Stimulated activated CD8-positive, alpha-beta memory T cell treated with anti-CD3 and anti-CD28 coated beads, Interleukin-4, amount 100 ng/mL, for 1 hour (primary cell): ENCODE data around the gene KIAA2012.

Experiments used
- DNase-seq, 2 donors: peaks; one replicate each; pipeline ENCODE4 v3.0.0-alpha.2; 2020; ENCODE audit warnings: low read depth in 2 of 2, low spot score in 1 of 2

Gene KIAA2012

DNA sequence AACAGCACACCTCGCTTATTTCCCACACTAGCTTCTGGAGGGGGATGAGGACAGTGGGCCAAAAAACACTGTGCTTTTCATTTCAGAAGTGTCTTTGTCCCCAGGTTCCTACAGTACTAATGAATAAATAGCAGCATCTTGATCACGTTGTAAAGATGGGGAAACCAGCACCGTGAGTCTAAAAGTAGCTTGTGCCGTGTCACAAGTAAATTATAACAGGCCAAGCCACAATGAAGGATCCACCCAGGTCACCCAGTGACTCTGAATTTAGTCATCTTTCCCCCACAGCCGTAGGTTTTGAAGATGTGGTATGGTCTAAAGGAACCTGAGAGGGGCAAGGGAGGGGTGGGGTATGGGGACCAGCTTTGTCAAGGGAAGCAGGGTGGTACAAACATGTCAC lies 30.6 kb upstream of the KIAA2012 start:
- DNase-seq: no peak

GRCh38 chr2:202043475-202043874 lies 29.6 kb upstream of the KIAA2012 start:
- DNase-seq: no peak

- DNase-seq: no peak
Observed at GRCh38 chr2:202044777-202045176, 28.3 kb upstream of the KIAA2012 start.

GRCh38 chr2:202046572-202046971 lies 26.5 kb upstream of the KIAA2012 start:
- no peak for DNase-seq

DNA sequence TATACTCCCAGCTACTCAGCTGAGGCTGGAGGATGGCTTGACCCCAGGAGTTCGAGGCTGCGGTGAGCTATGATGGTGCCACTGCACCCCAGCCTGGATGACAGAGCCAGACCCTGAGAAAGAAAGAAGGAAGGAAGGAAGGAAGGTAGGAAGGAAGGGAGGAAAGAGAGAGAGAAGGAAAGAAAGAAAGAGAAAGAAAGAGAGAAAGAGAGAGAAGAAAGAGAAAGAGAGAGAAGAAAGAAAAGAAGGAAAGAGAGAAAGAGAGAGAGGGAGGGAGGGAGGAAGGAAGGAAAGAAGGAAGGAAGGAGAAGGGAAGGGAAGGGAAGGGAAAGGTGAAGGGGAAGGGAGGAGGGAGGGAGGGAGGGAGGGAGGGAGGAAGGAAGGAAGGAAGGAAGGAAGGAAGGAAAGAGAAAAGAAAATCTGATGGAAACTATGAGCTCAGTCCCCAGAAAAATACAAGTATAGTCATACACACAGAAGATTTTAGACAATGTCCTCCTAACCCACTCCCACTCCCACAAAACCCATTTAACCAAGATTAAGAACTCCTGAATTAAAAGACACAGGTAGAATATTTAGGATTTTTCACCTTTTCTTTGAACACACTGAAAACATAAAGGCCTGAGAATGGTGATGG lies 23.8 kb upstream of the KIAA2012 start:
- no peak for DNase-seq

GRCh38 chr2:202049840-202050239 lies 23.2 kb upstream of the KIAA2012 start:
- no peak for DNase-seq

GRCh38 chr2:202050652-202051051 lies 22.4 kb upstream of the KIAA2012 start:
- no peak for DNase-seq

DNA sequence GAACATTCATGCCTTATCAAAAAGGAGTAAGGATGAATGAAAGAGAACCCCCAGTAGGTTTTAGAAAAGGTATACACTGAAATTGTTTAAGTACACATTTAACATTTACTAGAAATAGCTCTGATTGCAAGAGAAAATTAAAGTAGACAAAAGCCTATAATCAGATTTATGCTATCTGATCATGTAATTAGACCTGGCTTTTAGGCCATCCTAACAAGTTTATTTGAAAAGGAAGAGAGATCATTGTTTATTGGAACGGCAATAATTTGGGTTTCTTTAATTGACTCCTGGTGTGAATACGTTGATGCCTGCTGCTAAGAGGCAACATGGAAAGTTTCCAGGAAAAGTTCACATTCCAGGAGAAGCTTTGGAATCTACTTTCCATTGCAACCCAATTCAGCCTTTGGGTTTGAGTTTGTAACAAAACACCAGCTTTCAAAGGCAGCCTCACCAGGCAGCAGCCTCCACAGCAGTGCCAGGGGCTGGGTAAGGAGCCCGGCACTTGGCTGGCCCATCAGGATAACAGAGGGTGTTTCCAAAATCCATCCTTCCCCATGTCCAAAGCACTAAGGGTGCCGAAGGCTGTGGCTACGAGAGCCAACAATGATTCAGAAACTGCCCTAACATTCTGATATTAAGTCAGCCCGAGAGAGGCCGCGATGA lies 21.4 kb upstream of the KIAA2012 start:
- DNase-seq: no peak

DNA sequence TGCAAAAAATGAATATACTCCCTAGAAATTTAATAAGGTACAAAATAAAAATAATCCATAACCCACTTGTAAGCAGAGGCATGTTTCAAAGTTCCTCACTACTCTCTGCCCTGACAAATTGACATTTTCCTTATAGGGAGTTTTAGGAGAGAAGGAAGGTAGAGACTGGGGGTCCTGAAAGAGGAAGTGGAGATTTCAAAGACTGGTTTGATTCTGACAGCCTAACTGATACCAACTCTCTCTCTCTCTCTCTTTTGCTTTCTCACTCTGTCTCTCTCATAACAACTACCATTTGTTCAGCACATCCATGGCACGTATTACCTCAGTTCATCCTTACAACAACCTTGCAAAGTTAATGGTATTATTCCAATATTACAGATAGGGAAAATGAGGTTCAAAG lies 20.8 kb upstream of the KIAA2012 start:
- DNase-seq: no peak

DNA sequence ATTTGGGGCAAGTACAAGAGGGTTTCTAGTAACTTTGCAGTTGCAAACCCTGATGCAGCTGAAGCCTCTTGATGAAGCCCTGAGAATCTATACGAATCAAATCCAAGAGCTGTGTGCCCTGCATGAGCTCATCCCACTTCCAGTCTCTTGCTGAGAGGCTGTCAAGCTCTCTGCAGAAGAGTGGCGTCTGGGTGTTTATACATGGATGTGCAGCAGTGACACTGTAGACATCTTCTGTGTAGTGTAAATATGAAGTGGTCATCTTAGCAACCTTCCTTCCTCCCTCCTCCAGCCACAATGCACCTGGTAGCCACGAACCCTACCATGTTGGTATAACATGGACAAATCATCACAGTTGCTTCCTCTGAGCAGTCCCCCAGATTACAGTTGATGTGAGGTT lies 18.4 kb upstream of the KIAA2012 start:
- no peak for DNase-seq

GRCh38 chr2:202056611-202057010 lies 16.4 kb upstream of the KIAA2012 start:
- DNase-seq: no peak

GRCh38 chr2:202060218-202060617 lies 12.8 kb upstream of the KIAA2012 start:
- no peak for DNase-seq

GRCh38 chr2:202061695-202062094 lies 11.4 kb upstream of the KIAA2012 start:
- no peak for DNase-seq

GRCh38 chr2:202064171-202064880 lies 8.7 kb upstream of the KIAA2012 start:
- no peak for DNase-seq

DNA sequence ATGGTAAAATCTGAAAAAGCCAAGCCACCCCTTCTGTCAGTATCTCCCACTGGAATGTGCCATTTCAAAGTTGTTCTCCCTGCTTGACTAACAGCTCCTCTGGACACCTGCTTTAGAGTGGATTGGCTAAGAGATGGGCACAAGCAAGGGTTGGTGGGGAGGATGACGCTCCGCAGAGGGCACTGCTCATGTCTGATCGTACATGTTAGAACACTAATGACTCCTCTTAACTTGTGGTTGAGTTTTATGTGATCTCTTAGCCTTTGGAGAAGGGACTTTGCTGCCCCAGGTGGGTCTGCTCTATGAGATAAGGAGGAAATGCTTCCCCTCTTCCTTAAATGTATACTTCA lies 8.2 kb upstream of the KIAA2012 start:
- no peak for DNase-seq

DNA sequence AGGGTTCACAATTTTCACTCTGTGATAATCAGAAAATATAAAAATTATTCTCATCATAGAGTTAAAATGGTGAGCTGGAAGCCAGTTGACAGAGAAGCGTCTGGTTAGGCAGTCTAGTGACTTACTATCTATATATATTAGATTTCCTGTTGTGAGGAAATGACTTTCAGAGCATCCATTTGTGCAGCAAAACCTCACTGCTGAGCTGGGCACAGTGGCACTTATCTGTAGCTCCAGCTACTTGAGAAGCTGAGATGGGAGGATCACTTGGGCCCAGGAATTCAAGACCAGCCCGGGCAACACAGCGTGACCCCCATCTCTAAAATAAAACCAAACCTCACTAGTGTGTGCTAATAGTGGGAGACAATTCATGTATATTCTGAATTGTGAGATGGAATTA lies 7.2 kb upstream of the KIAA2012 start:
- no peak for DNase-seq

DNA sequence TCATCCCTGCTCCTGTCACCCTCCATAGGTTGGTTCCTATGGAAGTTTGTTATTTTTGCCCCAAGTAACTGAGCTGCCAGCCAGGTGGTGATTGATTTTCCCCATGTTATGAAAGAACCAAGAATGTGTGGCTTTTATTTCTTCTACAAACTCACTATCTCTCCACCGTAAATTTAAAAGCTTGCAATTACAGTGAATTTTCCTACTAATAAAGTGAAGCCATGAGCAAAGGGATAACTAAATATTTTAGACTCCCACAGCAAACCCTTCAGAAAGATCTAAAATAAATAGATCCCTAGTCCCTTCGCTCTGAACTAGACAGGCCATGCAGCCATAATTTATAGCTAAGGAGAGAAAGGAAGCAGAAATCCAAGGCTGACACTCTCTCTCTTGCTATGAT lies 6.2 kb upstream of the KIAA2012 start:
- DNase-seq: no peak

DNA sequence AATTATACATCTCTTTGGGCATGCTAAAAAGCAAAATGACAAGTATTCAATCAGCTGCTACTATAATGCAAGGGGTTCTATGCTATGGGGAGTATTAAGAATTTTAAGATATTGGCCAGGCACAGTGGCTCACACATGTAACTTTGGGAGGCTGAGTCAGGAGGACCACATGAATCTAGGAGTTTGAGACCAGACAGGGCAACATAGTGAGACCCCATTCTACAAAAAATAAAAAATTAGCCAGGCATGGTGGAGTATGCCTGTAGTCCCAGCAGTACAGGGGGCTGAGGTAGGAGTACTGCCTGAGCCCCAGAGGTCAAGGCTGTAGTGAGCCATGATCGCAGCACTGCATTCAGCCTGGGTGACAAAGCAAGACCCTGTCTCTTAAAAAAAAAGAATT lies 5.5 kb upstream of the KIAA2012 start:
- no peak for DNase-seq

- DNase-seq: no peak
Observed at GRCh38 chr2:202069170-202070067, 3.6 kb upstream of the KIAA2012 start.

DNA sequence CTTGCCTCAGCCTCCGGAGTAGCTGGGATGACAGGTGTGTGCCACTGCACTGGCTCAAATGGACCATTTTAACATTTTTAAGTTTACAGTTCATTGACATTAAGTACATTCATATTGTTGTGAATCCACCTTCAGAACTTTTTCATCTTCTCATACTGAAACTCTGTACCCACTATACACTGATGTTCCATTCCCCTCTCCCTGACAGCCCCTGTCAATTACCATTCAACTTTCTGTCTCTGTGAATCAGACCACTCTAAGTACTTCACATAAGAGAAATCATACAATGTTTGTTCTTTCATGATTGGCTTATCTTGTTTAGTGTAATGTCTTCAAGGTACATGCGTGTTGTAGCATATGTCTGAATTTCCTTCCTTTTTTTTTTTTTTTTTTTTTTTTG lies 1.9 kb upstream of the KIAA2012 start:
- DNase-seq: no peak

DNA sequence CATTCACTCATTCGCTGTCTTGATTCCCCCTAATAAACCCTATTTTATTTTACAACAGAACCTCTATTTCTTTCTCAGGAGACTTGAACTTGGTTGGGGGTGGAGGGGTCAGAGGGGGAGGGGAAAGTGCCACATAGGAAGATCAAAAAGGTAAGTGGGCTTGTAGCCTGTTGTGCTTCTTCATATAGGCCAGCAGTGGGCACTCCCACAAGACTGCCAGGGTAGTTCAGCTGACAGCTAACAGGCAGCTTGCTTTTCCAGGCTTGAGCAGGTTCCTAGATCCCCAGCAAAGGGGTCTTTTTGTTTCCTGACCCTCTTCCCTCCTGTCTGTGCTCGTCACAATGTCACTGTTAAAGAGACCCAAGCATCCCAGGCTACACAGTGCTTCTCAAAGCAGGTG lies 829 bp upstream of the KIAA2012 start:
- no peak for DNase-seq

DNA sequence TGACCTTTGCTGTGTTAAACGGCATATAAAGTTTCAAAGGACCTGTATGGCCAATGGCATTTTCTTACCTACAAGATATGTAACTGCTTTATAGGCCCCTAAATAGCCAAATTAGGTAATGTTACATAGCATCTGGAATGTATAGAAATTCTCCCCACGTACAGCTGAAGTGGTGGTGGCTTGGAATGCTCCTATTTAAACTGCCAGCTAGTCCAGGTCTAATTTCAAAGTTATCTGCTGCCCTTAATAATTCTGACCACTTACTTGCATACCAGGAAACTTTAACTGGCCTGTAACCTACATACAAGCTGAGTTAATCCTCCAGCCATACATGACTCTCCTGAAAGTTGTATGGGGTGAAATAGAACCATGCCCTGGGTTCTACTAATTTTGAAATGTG lies 1.3 kb downstream of the KIAA2012 start:
- no peak for DNase-seq
